Chondrocyte (in vitro differentiated cells): Measurements from ENCODE around the gene AK1. TPM values are rescaled to one million over a fixed set of nuclear protein-coding genes. Genes with fewer than 3 reads are reported as not detected.
A peak's percentile ranks its signal among the peaks of the same experiment; 100 is the strongest.

ENCODE experiments used
- DNase-seq: peaks from one replicate; pipeline ENCODE4 v3.0.0; 2021; ENCODE audit warnings: mixed read lengths, low spot score
- H3K27ac Mint-ChIP-seq: one replicate; pipeline ENCODE4 v1.8.0; 2021; ENCODE audit warnings: mild to moderate bottlenecking, moderate library complexity, mixed read lengths; ENCODE audit not compliant: unreplicated experiment
- H3K27me3 Mint-ChIP-seq: 2 replicates; pipeline ENCODE4 v1.8.0; 2021; ENCODE audit warnings: low read depth, mixed read lengths
- H3K36me3 Mint-ChIP-seq: 2 replicates; pipeline ENCODE4 v1.8.0; 2021; ENCODE audit warnings: low read depth, mixed read lengths
- H3K4me1 Mint-ChIP-seq: 2 replicates; pipeline ENCODE4 v1.8.0; 2021; ENCODE audit warnings: low read depth, mild to moderate bottlenecking, mixed read lengths
- H3K4me3 Mint-ChIP-seq: one replicate; pipeline ENCODE4 v1.8.0; 2021; ENCODE audit warnings: mild to moderate bottlenecking, moderate library complexity, mixed read lengths; ENCODE audit not compliant: unreplicated experiment
- H3K9me3 Mint-ChIP-seq: 2 replicates; pipeline ENCODE4 v1.8.0; 2021; ENCODE audit warnings: low read depth, mixed read lengths
- CTCF ChIP-seq: fragments of 200-600 bp; sonication (generic); IDR thresholded peaks from 2 replicates; pipeline ENCODE4 v1.5.0; 2021; ENCODE audit warnings: antibody characterized with exemption, mild to moderate bottlenecking, moderate library complexity
- total RNA-seq: library from RNA; stranded (reverse); gene quantifications from 3 replicates; pipeline ENCODE4 v1.2.1, GENCODE V29; 2021

AK1 gene
- total RNA-seq, 1 donor from 2014 or later = 77.2 TPM

GRCh38 chr9:127878001-127878651 lies 651 bp upstream of the AK1 start:
- H3K4me3 Mint-ChIP-seq = peak overlapping the region; percentile 80
- no peaks in the 10 kb centered on the region for H3K27me3 Mint-ChIP-seq
- H3K27ac Mint-ChIP-seq = no peak overlapping the region
- no peak for DNase-seq
- H3K4me1 Mint-ChIP-seq = peaks cover 41% of the 10 kb centered on the region
- no peak for TF ChIP-seq CTCF
- no peaks in the 10 kb centered on the region for H3K36me3 Mint-ChIP-seq
- no peaks in the 10 kb centered on the region for H3K9me3 Mint-ChIP-seq

- Mint-ChIP-seq H3K36me3 (peaks cover 3% of the 10 kb centered on the region), H3K27ac (peak overlapping the region; percentile 85), H3K4me1 (peaks cover 38% of the 10 kb centered on the region), H3K9me3 (no peaks in the 10 kb centered on the region), H3K4me3 (peak overlapping the region; percentile 80), H3K27me3 (no peaks in the 10 kb centered on the region)
- no peak for DNase-seq
- TF ChIP-seq CTCF = no peak
These were observed 512 bp downstream of the AK1 start for GRCh38 chr9:127876764-127877562.

- Mint-ChIP-seq H3K4me1 (peaks cover 38% of the 10 kb centered on the region), H3K9me3 (no peaks in the 10 kb centered on the region), H3K27me3 (no peaks in the 10 kb centered on the region), H3K36me3 (peaks cover 11% of the 10 kb centered on the region), H3K27ac (peak overlapping the region; percentile 17), H3K4me3 (peak overlapping the region; percentile 80)
- no peak for TF ChIP-seq CTCF
- DNase-seq = no peak
These were observed 1.3 kb downstream of the AK1 start for GRCh38 chr9:127876026-127876763.

- no peak for TF ChIP-seq CTCF
- no peaks in the 10 kb centered on the region for H3K27me3 Mint-ChIP-seq
- peak overlapping the region; percentile 63 for H3K27ac Mint-ChIP-seq
- no peaks in the 10 kb centered on the region for H3K9me3 Mint-ChIP-seq
- H3K4me1 Mint-ChIP-seq = peaks cover 38% of the 10 kb centered on the region
- no peak for DNase-seq
- H3K36me3 Mint-ChIP-seq = peaks cover 11% of the 10 kb centered on the region
- H3K4me3 Mint-ChIP-seq = peak overlapping the region; percentile 48
These were observed 2.0 kb downstream of the AK1 start for GRCh38 chr9:127875306-127875966.
